ENCODE results near the gene IKZF2.

IKZF2 gene

GRCh38 chr2:212994976-212995375 lies 156.4 kb downstream of the IKZF2 start:
- DNase-seq = no peak

GRCh38 chr2:212991120-212991519 lies 160.3 kb downstream of the IKZF2 start:
- no peak for DNase-seq

GRCh38 chr2:212990697-212991096 lies 160.7 kb downstream of the IKZF2 start:
- DNase-seq = no peak

GRCh38 chr2:212987492-212987891 lies 163.9 kb downstream of the IKZF2 start:
- DNase-seq = no peak

- DNase-seq = no peak
These were observed 167.3 kb downstream of the IKZF2 start for GRCh38 chr2:212984129-212984528.

- no peak for DNase-seq
These were observed 171.6 kb downstream of the IKZF2 start for GRCh38 chr2:212979799-212980198.

GRCh38 chr2:212979046-212979612 lies 172.3 kb downstream of the IKZF2 start:
- DNase-seq = no peak

- no peak for DNase-seq
These were observed 174.3 kb downstream of the IKZF2 start for GRCh38 chr2:212977152-212977551.

- DNase-seq = no peak
These were observed 176.1 kb downstream of the IKZF2 start for GRCh38 chr2:212975333-212975732.

- DNase-seq = no peak
These were observed 176.7 kb downstream of the IKZF2 start for GRCh38 chr2:212974692-212975091.

- DNase-seq = no peak
These were observed 178.1 kb downstream of the IKZF2 start for GRCh38 chr2:212973347-212973746.

- DNase-seq = no peak
These were observed 181.3 kb downstream of the IKZF2 start for GRCh38 chr2:212970132-212970531.

GRCh38 chr2:212968284-212969081 lies 182.9 kb downstream of the IKZF2 start:
- DNase-seq = no peak

GRCh38 chr2:212966884-212967283 lies 184.5 kb downstream of the IKZF2 start:
- no peak for DNase-seq

GRCh38 chr2:212962691-212963090 lies 188.7 kb downstream of the IKZF2 start:
- DNase-seq = no peak

- no peak for DNase-seq
These were observed 190.2 kb downstream of the IKZF2 start for GRCh38 chr2:212961255-212961654.

GRCh38 chr2:212960336-212960735 lies 191.1 kb downstream of the IKZF2 start:
- no peak for DNase-seq

- DNase-seq = no peak
These were observed 191.8 kb downstream of the IKZF2 start for GRCh38 chr2:212959471-212960117.

- no peak for DNase-seq
These were observed 192.6 kb downstream of the IKZF2 start for GRCh38 chr2:212958757-212959295.

GRCh38 chr2:212958133-212958532 lies 193.3 kb downstream of the IKZF2 start:
- DNase-seq = no peak

GRCh38 chr2:212957624-212958023 lies 193.8 kb downstream of the IKZF2 start:
- no peak for DNase-seq

GRCh38 chr2:212956665-212957607 lies 194.5 kb downstream of the IKZF2 start:
- DNase-seq = no peak

Data from activated effector memory CD4-positive, alpha-beta T cell treated with Interleukin-2 at 50 U/mL for 16 hours (primary cell).